HG03442 (cell line): ENCODE data around the gene FGFBP1.

Experiments used
- ATAC-seq: cut with Tn5 transposase; IDR thresholded peaks from one replicate; pipeline ENCODE4 v1.9.1; 2021; ENCODE audit warnings: mild to moderate bottlenecking, moderate library complexity; ENCODE audit not compliant: unreplicated experiment

The FGFBP1 gene

GRCh38 chr4:15938640-15939039, at the start of gene FGFBP1:
TSS of gene FGFBP1 (minus strand) at chr4:15938740. CDS start at chr4:15936632, 2,108 bp downstream.
- no peak for ATAC-seq

- ATAC-seq, result no peak
Measured at GRCh38 chr4:15988222-15988621, 49.7 kb upstream of the FGFBP1 start.

GRCh38 chr4:15986907-15987306, 48.4 kb upstream of the FGFBP1 start:
- no peak for ATAC-seq

GRCh38 chr4:15983610-15984009, 45.1 kb upstream of the FGFBP1 start:
- ATAC-seq, result no peak

- ATAC-seq, result no peak
Measured at GRCh38 chr4:15982842-15983524, 44.4 kb upstream of the FGFBP1 start.

GRCh38 chr4:15976456-15977447, 38.2 kb upstream of the FGFBP1 start:
- no peak for ATAC-seq

GRCh38 chr4:15971068-15971801, 32.7 kb upstream of the FGFBP1 start:
- no peak for ATAC-seq

GRCh38 chr4:15968551-15969300, 30.2 kb upstream of the FGFBP1 start:
- ATAC-seq, result no peak

GRCh38 chr4:15965325-15965724, 26.8 kb upstream of the FGFBP1 start:
- ATAC-seq, result no peak

- no peak for ATAC-seq
Measured at GRCh38 chr4:15964159-15964558, 25.6 kb upstream of the FGFBP1 start.

- peak; percentile 84 for ATAC-seq
Measured at GRCh38 chr4:15963576-15963975, 25.0 kb upstream of the FGFBP1 start.

- peak; percentile 65 for ATAC-seq
Measured at GRCh38 chr4:15963001-15963451, 24.5 kb upstream of the FGFBP1 start, which contains the start of gene FGFBP2. TSS of gene FGFBP2 (minus strand) at chr4:15963175. CDS start at chr4:15963129, 46 bp downstream.

GRCh38 chr4:15961781-15962510, 23.4 kb upstream of the FGFBP1 start:
- no peak for ATAC-seq

- no peak for ATAC-seq
Measured at GRCh38 chr4:15958562-15958961, 20.0 kb upstream of the FGFBP1 start.

- ATAC-seq, result peak; percentile 89
Measured at GRCh38 chr4:15956179-15956850, 17.8 kb upstream of the FGFBP1 start.

GRCh38 chr4:15955670-15956069, 17.1 kb upstream of the FGFBP1 start:
- no peak for ATAC-seq

GRCh38 chr4:15953625-15954024, 15.1 kb upstream of the FGFBP1 start:
- ATAC-seq, result no peak

- no peak for ATAC-seq
Measured at GRCh38 chr4:15951781-15952180, 13.2 kb upstream of the FGFBP1 start.

GRCh38 chr4:15948826-15949225, 10.3 kb upstream of the FGFBP1 start:
- ATAC-seq, result no peak
